ENCODE data around the gene WNT11. TPM values are rescaled to one million over a fixed set of nuclear protein-coding genes. Genes with fewer than 3 reads are reported as not detected.

The WNT11 gene
- polyA plus RNA-seq, 1 donor (not counting 4 experiments of a cell fraction or from before 2014, with no cell fraction given) = not detected

GRCh38 chr11:76225122-76225611, 18.9 kb upstream of the WNT11 start:
- TF ChIP-seq EZH2 (IDR thresholded peaks at IDR 0.05; ENCODE audit: low read length) = no peak
- no peak for TF ChIP-seq CTCF (optimal IDR thresholded peaks at IDR 0.05 in 1 of 3, IDR thresholded peaks at IDR 0.05 in 1 of 3, conservative IDR thresholded peaks at IDR 0.05 in 1 of 3; ENCODE audit: extremely low read depth in 1 of 3, insufficient read depth in 2 of 3, low read length in 3 of 3)
- H3K9me3 ChIP-seq (ENCODE audit: control insufficient read depth, low read depth, low read length) = no peaks in the 10 kb centered on the region
- no peaks in the 10 kb centered on the region for H3K36me3 ChIP-seq (ENCODE audit: control insufficient read depth in 2 of 2, extremely low read depth in 1 of 2, insufficient read depth in 2 of 2, low read length in 2 of 2)
- no peaks in the 10 kb centered on the region for H3K79me2 ChIP-seq (ENCODE audit: control insufficient read depth, insufficient read depth, low read length)
- dilution Hi-C loops (cut with MboI; ENCODE audit: extremely low pct_ligation_motif_present, low sequenced_read_pairs) = no loop called here
- peaks cover 6% of the 10 kb centered on the region for H3K27me3 ChIP-seq (ENCODE audit: control insufficient read depth, extremely low read depth, insufficient read depth, low read length)
- no peak overlapping the region for H2AFZ ChIP-seq (ENCODE audit: control insufficient read depth, low read length)
- FAIRE-seq = no peak
- H3K9me1 ChIP-seq (ENCODE audit: control insufficient read depth, extremely low read depth, insufficient read depth, low read length) = no peaks in the 10 kb centered on the region
- H3K27ac ChIP-seq (ENCODE audit: control insufficient read depth, insufficient read depth, low read length) = no peak overlapping the region
- H4K20me1 ChIP-seq (ENCODE audit: control insufficient read depth, extremely low read depth, insufficient read depth, low read length) = no peaks in the 10 kb centered on the region
- H3K4me1 ChIP-seq (ENCODE audit: control insufficient read depth, extremely low read depth, insufficient read depth, low read length) = no peaks in the 10 kb centered on the region
- no peak overlapping the region for H3K9ac ChIP-seq (ENCODE audit: control insufficient read depth, extremely low read depth, insufficient read depth, low read length)
- DNase-seq (ENCODE audit: low read depth, low spot score) = no peak
- no peak overlapping the region for H3K4me2 ChIP-seq (ENCODE audit: control insufficient read depth, extremely low read depth, insufficient read depth, low read depth, low read length)
- no peak overlapping the region for H3K4me3 ChIP-seq (ENCODE audit: control insufficient read depth in 2 of 3, extremely low read depth in 1 of 3, insufficient read depth in 2 of 3, low read depth in 1 of 3, low read length in 3 of 3)

GRCh38 chr11:76224461-76225121, 18.3 kb upstream of the WNT11 start:
- no peak for FAIRE-seq
- dilution Hi-C loops (cut with MboI; ENCODE audit: extremely low pct_ligation_motif_present, low sequenced_read_pairs) = no loop called here
- no peak for TF ChIP-seq EZH2 (IDR thresholded peaks at IDR 0.05; ENCODE audit: low read length)
- TF ChIP-seq CTCF (optimal IDR thresholded peaks at IDR 0.05 in 1 of 3, IDR thresholded peaks at IDR 0.05 in 1 of 3, conservative IDR thresholded peaks at IDR 0.05 in 1 of 3; ENCODE audit: extremely low read depth in 1 of 3, insufficient read depth in 2 of 3, low read length in 3 of 3) = no peak

More at GRCh38 chr11:76224461-76225121, 18.3 kb upstream of the WNT11 start:
- no peak overlapping the region for H2AFZ ChIP-seq (ENCODE audit: control insufficient read depth, low read length)
- H3K79me2 ChIP-seq (ENCODE audit: control insufficient read depth, insufficient read depth, low read length) = no peaks in the 10 kb centered on the region
- no peaks in the 10 kb centered on the region for H3K36me3 ChIP-seq (ENCODE audit: control insufficient read depth in 2 of 2, extremely low read depth in 1 of 2, insufficient read depth in 2 of 2, low read length in 2 of 2)
- no peak overlapping the region for H3K4me3 ChIP-seq (ENCODE audit: control insufficient read depth in 2 of 3, extremely low read depth in 1 of 3, insufficient read depth in 2 of 3, low read depth in 1 of 3, low read length in 3 of 3)
- DNase-seq (ENCODE audit: low read depth, low spot score) = no peak
- no peaks in the 10 kb centered on the region for H3K9me3 ChIP-seq (ENCODE audit: control insufficient read depth, low read depth, low read length)
- H3K4me1 ChIP-seq (ENCODE audit: control insufficient read depth, extremely low read depth, insufficient read depth, low read length) = no peaks in the 10 kb centered on the region
- H3K9ac ChIP-seq (ENCODE audit: control insufficient read depth, extremely low read depth, insufficient read depth, low read length) = no peak overlapping the region
- H3K27me3 ChIP-seq (ENCODE audit: control insufficient read depth, extremely low read depth, insufficient read depth, low read length) = peaks cover under 1% of the 10 kb centered on the region
- H3K4me2 ChIP-seq (ENCODE audit: control insufficient read depth, extremely low read depth, insufficient read depth, low read depth, low read length) = no peak overlapping the region
- no peak overlapping the region for H3K27ac ChIP-seq (ENCODE audit: control insufficient read depth, insufficient read depth, low read length)
- no peaks in the 10 kb centered on the region for H3K9me1 ChIP-seq (ENCODE audit: control insufficient read depth, extremely low read depth, insufficient read depth, low read length)
- H4K20me1 ChIP-seq (ENCODE audit: control insufficient read depth, extremely low read depth, insufficient read depth, low read length) = no peaks in the 10 kb centered on the region

All from keratinocyte (primary cell).